ENCODE measurements around the gene MED13L. TPM values are rescaled to one million over a fixed set of nuclear protein-coding genes. Genes with fewer than 3 reads are reported as not detected.

The MED13L gene
- total RNA-seq, 4 donors from 2014 or later = 126 to 194 (median 154) TPM

DNA sequence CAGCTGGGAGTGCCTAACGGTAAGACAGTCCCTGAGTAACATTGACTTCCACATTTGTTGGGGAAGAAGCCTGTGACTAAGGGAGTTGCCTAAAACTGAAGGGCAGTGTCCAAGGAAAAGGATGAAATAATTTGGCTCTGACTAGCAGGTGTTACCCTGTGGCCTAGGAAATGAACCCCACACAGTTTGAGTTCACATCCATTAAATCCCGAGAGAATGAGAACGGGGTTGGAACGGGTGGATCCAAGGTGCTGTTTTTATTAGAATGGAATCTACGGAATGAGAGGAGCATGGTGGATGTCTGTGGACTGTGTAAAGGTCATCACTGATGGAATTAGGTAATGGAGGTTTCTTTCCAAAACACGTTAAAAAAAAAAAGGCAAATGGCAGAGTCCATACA lies 324.0 kb downstream of the MED13L start:
- H3K9me3 ChIP-seq = no peaks in the 10 kb centered on the region
- H3K27me3 ChIP-seq = no peaks in the 10 kb centered on the region
- no peak for DNase-seq
- H3K4me1 ChIP-seq = no peaks in the 10 kb centered on the region
- WGBS, 2 donors (ENCODE audit: low coverage in 1 of 2) = 85 to 92% methylated on average over 5 to 6 of the region's 6 CpGs
- no peak overlapping the region for H3K4me3 ChIP-seq
- intact Hi-C loops (cut with DNase I; ENCODE audit: low total_unique reads) = no loop called here
- no peak for TF ChIP-seq POLR2A (IDR thresholded peaks at IDR 0.05)
- TF ChIP-seq EP300 (IDR thresholded peaks at IDR 0.05; ENCODE audit: low read depth) = no peak
- TF ChIP-seq, protein P1, sequence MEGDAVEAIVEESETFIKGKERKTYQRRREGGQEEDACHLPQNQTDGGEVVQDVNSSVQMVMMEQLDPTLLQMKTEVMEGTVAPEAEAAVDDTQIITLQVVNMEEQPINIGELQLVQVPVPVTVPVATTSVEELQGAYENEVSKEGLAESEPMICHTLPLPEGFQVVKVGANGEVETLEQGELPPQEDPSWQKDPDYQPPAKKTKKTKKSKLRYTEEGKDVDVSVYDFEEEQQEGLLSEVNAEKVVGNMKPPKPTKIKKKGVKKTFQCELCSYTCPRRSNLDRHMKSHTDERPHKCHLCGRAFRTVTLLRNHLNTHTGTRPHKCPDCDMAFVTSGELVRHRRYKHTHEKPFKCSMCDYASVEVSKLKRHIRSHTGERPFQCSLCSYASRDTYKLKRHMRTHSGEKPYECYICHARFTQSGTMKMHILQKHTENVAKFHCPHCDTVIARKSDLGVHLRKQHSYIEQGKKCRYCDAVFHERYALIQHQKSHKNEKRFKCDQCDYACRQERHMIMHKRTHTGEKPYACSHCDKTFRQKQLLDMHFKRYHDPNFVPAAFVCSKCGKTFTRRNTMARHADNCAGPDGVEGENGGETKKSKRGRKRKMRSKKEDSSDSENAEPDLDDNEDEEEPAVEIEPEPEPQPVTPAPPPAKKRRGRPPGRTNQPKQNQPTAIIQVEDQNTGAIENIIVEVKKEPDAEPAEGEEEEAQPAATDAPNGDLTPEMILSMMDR (IDR thresholded peaks at IDR 0.05) = no peak
- in situ Hi-C loops (cut with MboI; ENCODE audit: low pct_ligation_motif_present in 1 of 4, low pct_unique_long_range_greater_than_20kb in 1 of 4, low sequenced_read_pairs in 3 of 4) = no loop called here
- no peak overlapping the region for H3K27ac ChIP-seq
- H3K36me3 ChIP-seq = no peaks in the 10 kb centered on the region

DNA sequence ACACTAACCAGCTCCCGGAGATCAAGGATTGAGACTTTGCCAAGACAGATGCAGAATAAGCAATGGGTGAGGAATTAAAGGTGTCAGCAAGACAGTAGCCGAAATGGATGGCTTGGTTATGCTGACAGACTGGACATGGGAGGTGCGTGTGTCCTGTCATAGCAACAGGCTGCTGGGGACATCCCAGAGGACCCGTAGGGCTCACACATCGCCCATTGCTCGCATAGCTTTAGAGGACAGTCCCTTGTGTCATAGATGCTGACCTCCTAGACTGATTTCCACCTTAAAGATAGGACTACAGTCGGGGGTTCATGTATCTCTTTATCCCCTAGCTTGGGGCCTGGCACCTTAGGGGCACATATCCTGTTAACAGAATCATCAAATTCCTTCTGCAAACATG lies 324.5 kb downstream of the MED13L start:
- Histone ChIP-seq H3K36me3 (no peaks in the 10 kb centered on the region), H3K9me3 (no peaks in the 10 kb centered on the region), H3K27me3 (no peaks in the 10 kb centered on the region), H3K27ac (no peak overlapping the region), H3K4me1 (no peaks in the 10 kb centered on the region), H3K4me3 (no peak overlapping the region)
- TF ChIP-seq POLR2AphosphoS5 (IDR thresholded peaks at IDR 0.05) (no peak), POLR2A (IDR thresholded peaks at IDR 0.05) (no peak), EP300 (IDR thresholded peaks at IDR 0.05; ENCODE audit: low read depth) (no peak)
- TF ChIP-seq, protein P1 (IDR thresholded peaks at IDR 0.05) = no peak
- WGBS, 2 donors (ENCODE audit: low coverage in 1 of 2) = 91 to 92% methylated on average over 4 to 7 of the region's 7 CpGs
- DNase-seq = no peak
- intact Hi-C loops (cut with DNase I; ENCODE audit: low total_unique reads) (no loop called here), in situ Hi-C loops (cut with MboI; ENCODE audit: low pct_ligation_motif_present in 1 of 4, low pct_unique_long_range_greater_than_20kb in 1 of 4, low sequenced_read_pairs in 3 of 4) (no loop called here)

DNA sequence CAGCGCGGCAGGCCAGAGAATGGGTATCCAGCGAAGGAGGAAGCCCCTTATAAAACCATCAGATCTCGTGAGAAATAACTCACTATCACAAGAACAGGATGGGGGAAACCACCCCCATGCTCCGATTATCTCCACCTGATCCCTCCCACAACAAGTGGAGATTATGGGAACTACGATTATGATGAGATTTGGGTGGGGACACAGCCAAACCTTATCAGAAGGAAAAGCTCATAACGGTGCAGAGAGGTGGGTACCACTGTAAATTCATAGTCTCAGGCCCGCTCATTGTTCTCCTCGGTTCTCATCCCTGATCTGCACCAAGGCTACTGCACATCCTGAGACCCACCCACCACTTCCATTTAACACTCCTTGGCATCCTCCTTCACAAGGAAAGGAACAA lies 326.5 kb downstream of the MED13L start:
- intact Hi-C loops (cut with DNase I; ENCODE audit: low total_unique reads) = no loop called here

DNA sequence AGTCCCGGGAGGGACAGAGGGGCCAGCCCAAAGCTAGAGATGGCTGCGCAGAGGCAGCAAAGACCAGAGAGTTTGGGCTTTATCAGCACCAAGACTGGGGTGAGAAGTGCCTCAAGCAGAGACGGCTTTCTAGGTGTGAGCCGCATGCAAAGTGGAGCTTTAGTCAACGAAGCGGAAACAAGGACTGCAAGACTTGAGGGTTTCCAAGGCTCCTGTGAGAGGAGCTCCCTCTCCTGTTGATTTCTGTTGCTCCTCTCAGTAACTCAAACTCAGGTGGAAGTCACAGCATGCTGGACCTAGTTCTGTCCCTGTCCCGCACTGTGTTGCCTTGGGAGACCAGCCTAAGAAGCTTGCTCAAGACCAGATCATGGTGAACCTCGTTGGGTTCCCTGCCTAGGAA lies 327.8 kb downstream of the MED13L start:
- H3K9me3 ChIP-seq = no peaks in the 10 kb centered on the region
- TF ChIP-seq EP300 (IDR thresholded peaks at IDR 0.05; ENCODE audit: low read depth) = no peak
- TF ChIP-seq, protein P1 (IDR thresholded peaks at IDR 0.05) = no peak
- TF ChIP-seq POLR2AphosphoS5 (IDR thresholded peaks at IDR 0.05) = no peak
- TF ChIP-seq POLR2A (IDR thresholded peaks at IDR 0.05) = no peak
- no peaks in the 10 kb centered on the region for H3K4me1 ChIP-seq
- WGBS, 2 donors (ENCODE audit: low coverage in 1 of 2) = 75 to 89% methylated on average over 5 to 8 of the region's 8 CpGs
- intact Hi-C loops (cut with DNase I; ENCODE audit: low total_unique reads) (no loop called here), in situ Hi-C loops (cut with MboI; ENCODE audit: low pct_ligation_motif_present in 1 of 4, low pct_unique_long_range_greater_than_20kb in 1 of 4, low sequenced_read_pairs in 3 of 4) (no loop called here)
- H3K4me3 ChIP-seq = no peak overlapping the region
- no peaks in the 10 kb centered on the region for H3K36me3 ChIP-seq
- no peaks in the 10 kb centered on the region for H3K27me3 ChIP-seq
- no peak overlapping the region for H3K27ac ChIP-seq
- no peak for DNase-seq

More for the DNA sequence above, 326.5 kb downstream of the MED13L start:
- Histone ChIP-seq H3K27ac (no peak overlapping the region), H3K27me3 (no peaks in the 10 kb centered on the region), H3K4me1 (no peaks in the 10 kb centered on the region), H3K4me3 (no peak overlapping the region), H3K9me3 (no peaks in the 10 kb centered on the region), H3K36me3 (no peaks in the 10 kb centered on the region)
- TF ChIP-seq POLR2A (IDR thresholded peaks at IDR 0.05) (no peak), POLR2AphosphoS5 (IDR thresholded peaks at IDR 0.05) (no peak), EP300 (IDR thresholded peaks at IDR 0.05; ENCODE audit: low read depth) (no peak)
- TF ChIP-seq, protein P1 (IDR thresholded peaks at IDR 0.05) = no peak
- 97 to 100% methylated on average over 2 to 9 of the region's 9 CpGs for WGBS, 2 donors (ENCODE audit: low coverage in 1 of 2)
- in situ Hi-C loops (cut with MboI; ENCODE audit: low pct_ligation_motif_present in 1 of 4, low pct_unique_long_range_greater_than_20kb in 1 of 4, low sequenced_read_pairs in 3 of 4) = no loop called here
- no peak for DNase-seq

Measured in transverse colon (tissue), 4 donors.